Endothelial cell of umbilical vein (primary cell): Measurements from ENCODE around the gene FOS. TPM values are rescaled to one million over a fixed set of nuclear protein-coding genes. Genes with fewer than 3 reads are reported as not detected.

Experiments used
- BruUV-seq: library from RNA; stranded (reverse); fragments of 400-500 nt; replicated peaks from 2 replicates; lab custom pipeline; 2021; lab: Mats Ljungman, UMichigan
- CTCF ChIA-PET: fragments of 300-600, 350-600 bp; sonication (Branson Sonifier 250); formaldehyde crosslinking; loops from one replicate; lab custom pipeline; 2021; ENCODE audit warnings: antibody characterized with exemption, inconsistent platforms; lab: Charles Lee
- POLR2A ChIA-PET: fragments of 300-600, 350-600 bp; sonication (Branson Sonifier 250); formaldehyde crosslinking; loops from one replicate; lab custom pipeline; 2021; ENCODE audit warnings: antibody characterized with exemption, inconsistent platforms; lab: Charles Lee
- DNase-seq: peaks from one replicate; pipeline ENCODE4 v3.0.0-alpha.2; 2011; ENCODE audit warnings: low read depth, low spot score
- FAIRE-seq: peaks from 2 replicates; lab custom pipeline; 2011; peaks lifted over from hg19 to GRCh38; lab: Jason Lieb, UNC
- H2AFZ ChIP-seq: 2 replicates; pipeline ENCODE4 v1.6.0; 2012; ENCODE audit warnings: low read depth, low read length, control low read depth, inconsistent platforms
- H3K27ac ChIP-seq: 2 replicates; pipeline ENCODE4 v1.5.1; 2011; ENCODE audit warnings: low read depth, mild to moderate bottlenecking, control low read depth, low read length, moderate library complexity; ENCODE audit not compliant: insufficient read depth
- H3K27me3 ChIP-seq, 2 experiments: 2 replicates each; pipeline versions ENCODE4 v1.6.0 to v1.6.1; 2011; ENCODE audit warnings: low read length in 2 of 2, mixed read lengths in 1 of 2; ENCODE audit not compliant: control insufficient read depth in 2 of 2, insufficient read depth in 2 of 2
- H3K36me3 ChIP-seq, 2 experiments: 2 replicates in 1 of 2; 3 replicates in 1 of 2; pipeline ENCODE4 v1.5.1; 2011; ENCODE audit warnings: low read length in 2 of 2, mild to moderate bottlenecking in 1 of 2, moderate library complexity in 1 of 2; ENCODE audit not compliant: control insufficient read depth in 2 of 2, insufficient read depth in 2 of 2; ENCODE audit errors: extremely low read depth in 1 of 2
- H3K4me1 ChIP-seq: 3 replicates; pipeline ENCODE4 v1.5.1; 2011; ENCODE audit warnings: mild to moderate bottlenecking, low read length; ENCODE audit not compliant: control insufficient read depth, insufficient read depth; ENCODE audit errors: extremely low read depth
- H3K4me2 ChIP-seq: 2 replicates; pipeline ENCODE4 v1.6.1; 2011; ENCODE audit warnings: low read length, control low read depth, mixed read lengths; ENCODE audit not compliant: insufficient read depth
- H3K4me3 ChIP-seq, 3 experiments: fragments of 200-600 bp in 1 of 3; sonication (generic), shearing (Covaris generic) in 1 of 3; replicated peaks in 1 of 3; 2 replicates each; pipeline ENCODE4 v1.5.1; 2011 to 2016; ENCODE audit warnings: control low read depth in 3 of 3, low read length in 3 of 3, mild to moderate bottlenecking in 2 of 3, inconsistent platforms in 1 of 3, low read depth in 1 of 3, moderate library complexity in 1 of 3; ENCODE audit not compliant: insufficient read depth in 1 of 3
- H3K79me2 ChIP-seq: 2 replicates; pipeline ENCODE4 v1.6.0; 2012; ENCODE audit warnings: low read length, inconsistent platforms; ENCODE audit not compliant: control insufficient read depth, insufficient read depth
- H3K9ac ChIP-seq: replicated peaks from 2 replicates; pipeline ENCODE3; 2011; ENCODE audit warnings: low read length, control low read depth; ENCODE audit not compliant: insufficient read depth; ENCODE audit errors: extremely low read depth
- H3K9me1 ChIP-seq: replicated peaks from 3 replicates; pipeline ENCODE4 v1.6.0; 2011; ENCODE audit warnings: mild to moderate bottlenecking, low read length; ENCODE audit not compliant: control insufficient read depth, insufficient read depth; ENCODE audit errors: extremely low read depth
- H3K9me3 ChIP-seq: replicated peaks from 2 replicates; pipeline ENCODE4 v1.5.1; 2012; ENCODE audit warnings: low read length, inconsistent platforms; ENCODE audit not compliant: control insufficient read depth, insufficient read depth
- H4K20me1 ChIP-seq: replicated peaks from 2 replicates; pipeline ENCODE3; 2011; ENCODE audit warnings: mild to moderate bottlenecking, low read length; ENCODE audit not compliant: control insufficient read depth, insufficient read depth; ENCODE audit errors: extremely low read depth
- CTCF ChIP-seq, 2 donors: IDR thresholded peaks; 1 replicate in 1 of 2; 2 replicates in 1 of 2; pipeline ENCODE4 v1.5.1; 2011; ENCODE audit warnings: low read length in 2 of 2, mild to moderate bottlenecking in 2 of 2, moderate library complexity in 2 of 2, control low read depth in 1 of 2, inconsistent platforms in 1 of 2, low read depth in 1 of 2; ENCODE audit not compliant: insufficient read depth in 1 of 2; ENCODE audit errors: extremely low read depth in 1 of 2
- EZH2 ChIP-seq: IDR thresholded peaks from 2 replicates; pipeline ENCODE4 v1.6.1; 2012; ENCODE audit warnings: borderline replicate concordance, low read depth, mild to moderate bottlenecking, moderate library complexity, low read length, inconsistent platforms; ENCODE audit not compliant: severe bottlenecking
- FOS ChIP-seq: IDR thresholded peaks from 2 replicates; pipeline ENCODE4 v1.6.1; 2011; ENCODE audit warnings: mild to moderate bottlenecking, low read length, moderate library complexity, borderline replicate concordance; ENCODE audit not compliant: insufficient read depth
- JUN ChIP-seq: IDR thresholded peaks from 2 replicates; pipeline ENCODE4 v1.6.1; 2011; ENCODE audit warnings: borderline replicate concordance, low read depth; ENCODE audit not compliant: insufficient read length, insufficient read depth
- POLR2AphosphoS5 ChIP-seq: IDR thresholded peaks from 2 replicates; pipeline ENCODE4 v1.6.1; 2012; ENCODE audit warnings: low read depth, mild to moderate bottlenecking, control low read depth, low read length, moderate library complexity; ENCODE audit not compliant: insufficient read depth
- dilution Hi-C: fragments of 300-500 bp; cut with MboI; formaldehyde crosslinking; loops from one replicate; pipeline ENCODE4 v1.15.0; 2019; ENCODE audit warnings: low sequenced_read_pairs; ENCODE audit not compliant: extremely low pct_ligation_motif_present
- intact Hi-C: fragments of 100-400 bp; cut with micrococcal nuclease; formaldehyde crosslinking; loops from one replicate; pipeline ENCODE4 v1.10.0; 2022
- polyA plus RNA-seq, 4 experiments: library from polyadenylated mRNA; depleted of rRNA in 3 of 4; stranded (reverse) in 3 of 4; unstranded in 1 of 4; fragments of >200 nt; gene quantifications; 2 replicates each; pipeline versions ENCODE4 v1.2.1 to v1.2.3, GENCODE V29; 2011 to 2012; ENCODE audit warnings: missing spikeins in 1 of 4
- total RNA-seq: library from RNA; stranded (reverse); gene quantifications from 2 replicates; pipeline ENCODE4 v1.2.3, GENCODE V29; 2021

FOS gene
- total and polyA plus RNA-seq, 2 donors (not counting 3 experiments of a cell fraction or from before 2014, with no cell fraction given): 9.2 to 41.6 TPM

DNA sequence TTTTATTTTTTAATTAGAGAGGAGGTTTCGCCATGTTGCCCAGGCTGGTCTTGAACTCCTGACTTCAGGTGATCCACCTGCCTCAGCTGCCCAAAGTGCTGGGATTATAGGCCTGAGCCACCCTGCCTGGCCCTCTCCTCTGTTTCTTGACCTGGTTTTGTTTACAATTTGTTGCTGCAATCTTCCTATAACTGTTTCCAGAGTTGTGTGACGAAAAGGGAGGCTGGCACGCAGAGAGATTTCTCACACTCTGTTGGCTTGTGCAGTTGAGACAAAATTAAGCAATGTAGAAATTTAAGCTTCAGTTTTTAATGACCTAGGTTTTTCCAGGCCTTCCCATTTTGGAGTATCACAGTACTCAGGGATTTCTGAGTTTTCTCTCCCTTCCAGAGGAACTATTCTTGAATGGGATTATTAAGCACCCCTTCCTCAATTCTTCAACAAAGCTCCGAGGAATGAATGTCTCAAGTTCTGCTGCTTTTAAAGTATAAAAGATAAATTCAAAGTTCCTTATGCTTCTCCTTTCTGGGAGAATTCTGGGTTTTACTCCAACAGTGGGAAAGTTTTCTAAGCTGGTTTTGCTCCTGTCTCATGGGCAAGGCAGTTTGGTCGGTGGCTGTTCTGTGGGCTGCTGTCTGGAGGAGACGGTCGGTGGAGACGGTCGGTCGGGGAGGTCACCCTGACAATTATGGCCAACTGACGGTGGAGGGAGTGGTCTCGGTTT, 20.4 kb upstream of the FOS start:
- ChIA-PET POLR2A (interaction anchor here (0.6 to 1.9 kb wide), 3 partner anchors 19 to 78 kb away, joined by 3 to 9 read pairs (median 3); no protein-coding TSS in a partner anchor), CTCF (interaction anchor here (0.9 to 2.6 kb wide), 10 partner anchors 10 to 116 kb away, joined by 3 to 22 read pairs (median 6); no protein-coding TSS in a partner anchor)
- TF ChIP-seq POLR2AphosphoS5: no peak
- no peak for TF ChIP-seq EZH2
- no peak for TF ChIP-seq CTCF (IDR thresholded peaks at IDR 0.05; ENCODE audit: extremely low read depth in 1 of 2, insufficient read depth in 1 of 2, low read depth in 1 of 2, low read length in 2 of 2)
- TF ChIP-seq JUN: no peak
- no peak for TF ChIP-seq FOS
- H4K20me1 ChIP-seq: no peaks in the 10 kb centered on the region
- no peaks in the 10 kb centered on the region for H3K9me1 ChIP-seq
- H3K36me3 ChIP-seq: no peaks in the 10 kb centered on the region
- intact Hi-C loops (loop anchor here (2.0 kb wide), 1 partner anchor 53 kb away; no protein-coding TSS in a partner anchor), dilution Hi-C loops (no loop called here)
- H3K27me3 ChIP-seq: no peaks in the 10 kb centered on the region
- H3K4me1 ChIP-seq: peaks cover 32% of the 10 kb centered on the region
- H3K9me3 ChIP-seq: no peaks in the 10 kb centered on the region
- H3K4me3 ChIP-seq: peak overlapping the region in 2 of 3 experiments; percentile 3 to 29
- peak overlapping the region; percentile 64 for H3K4me2 ChIP-seq
- H3K27ac ChIP-seq: peak overlapping the region; percentile 75
- TSS peak; percentile 87 for BruUV-seq
- FAIRE-seq (peak; percentile 62), DNase-seq (no peak)
- peak overlapping the region; percentile 18 for H2AFZ ChIP-seq
- H3K79me2 ChIP-seq: no peaks in the 10 kb centered on the region
- H3K9ac ChIP-seq: peak overlapping the region; percentile 93
